K562 (cell line): ENCODE measurements around the gene TCEANC2. TPM values are rescaled to one million over a fixed set of nuclear protein-coding genes. Genes with fewer than 3 reads are reported as not detected.

Source experiments
- ATAC-seq: fragments of 200-7000 bp; cut with Tn5 transposase; 3 replicates; pipeline ENCODE4 v1.9.1; 2020; ENCODE audit warnings: moderate library complexity
- BruUV-seq: library from RNA; stranded (reverse); fragments of 400-500 nt; replicated peaks from 2 replicates; lab custom pipeline; 2021; lab: Mats Ljungman, UMichigan
- CTCF ChIA-PET: fragments of 300-600 bp; formaldehyde crosslinking; extraction: SDS; loops from one replicate; lab custom pipeline; 2021; ENCODE audit warnings: low intra/inter-chr PET ratio; lab: Yijun Ruan, JAX
- POLR2A ChIA-PET: fragments of 300-600, 350-650 bp; sonication (Branson Sonifier 250); formaldehyde crosslinking; extraction: SDS; loops from one replicate; lab custom pipeline; 2021; ENCODE audit warnings: antibody characterized with exemption, inconsistent platforms; lab: Yijun Ruan, JAX
- DNase-seq, 4 experiments: peaks; one replicate each; pipeline versions ENCODE4 v3.0.0 to v3.0.0-alpha.2; 2011 to 2018; ENCODE audit warnings: low spot score in 3 of 4, mixed read lengths in 3 of 4; ENCODE audit errors: extremely low read depth in 1 of 4
- FAIRE-seq: peaks from 2 replicates; lab custom pipeline; 2011; peaks lifted over from hg19 to GRCh38; lab: Jason Lieb, UNC
- H2AFZ ChIP-seq: 2 replicates; pipeline ENCODE4 v1.6.0; 2011; ENCODE audit warnings: low read depth, low read length, control low read depth, inconsistent platforms
- H3K27ac ChIP-seq: fragments of 200-600 bp; 3 replicates; pipeline ENCODE4 v1.8.0; 2011; ENCODE audit warnings: low read depth, mild to moderate bottlenecking, control low read depth, inconsistent platforms, low read length, moderate library complexity, mixed read lengths; ENCODE audit errors: extremely low read depth
- H3K27me3 ChIP-seq, 2 experiments: fragments of 300-600 bp in 1 of 2; 2 replicates in 1 of 2; 3 replicates in 1 of 2; pipeline versions ENCODE4 v1.6.0 to v1.8.0; 2011; ENCODE audit warnings: inconsistent platforms in 2 of 2, low read length in 2 of 2, mild to moderate bottlenecking in 1 of 2, mixed read lengths in 1 of 2, moderate library complexity in 1 of 2; ENCODE audit not compliant: control insufficient read depth in 2 of 2, insufficient read depth in 2 of 2
- H3K36me3 ChIP-seq: fragments of 300-600 bp; 3 replicates; pipeline ENCODE4 v1.8.0; 2011; ENCODE audit warnings: mild to moderate bottlenecking, low read length, inconsistent platforms; ENCODE audit not compliant: control insufficient read depth, insufficient read depth
- H3K4me1 ChIP-seq, 2 experiments: fragments of 200-600 bp in 1 of 2; replicated peaks in 1 of 2; 2 replicates in 1 of 2; 3 replicates in 1 of 2; pipeline versions ENCODE4 v1.5.1 to v1.8.0; 2011; ENCODE audit warnings: inconsistent platforms in 2 of 2, low read length in 2 of 2, mild to moderate bottlenecking in 1 of 2, mixed read lengths in 1 of 2, moderate library complexity in 1 of 2; ENCODE audit not compliant: control insufficient read depth in 2 of 2, insufficient read depth in 2 of 2
- H3K4me2 ChIP-seq: 2 replicates; pipeline ENCODE4 v1.6.1; 2011; ENCODE audit warnings: low read length, control low read depth, inconsistent platforms, mixed read lengths; ENCODE audit not compliant: insufficient read depth
- H3K4me3 ChIP-seq: fragments of 200-600 bp; sonication (generic), shearing (Covaris generic); 2 replicates; pipeline ENCODE4 v1.5.1; 2016; ENCODE audit warnings: control low read depth, inconsistent platforms
- H3K79me2 ChIP-seq: fragments of 200-600 bp; 3 replicates; pipeline ENCODE4 v1.8.0; 2011; ENCODE audit warnings: low read length, inconsistent platforms; ENCODE audit not compliant: control insufficient read depth, insufficient read depth
- H3K9ac ChIP-seq, 2 experiments: 2 replicates each; pipeline versions ENCODE4 v1.6.0 to v1.6.1; 2011; ENCODE audit warnings: low read depth in 2 of 2, low read length in 2 of 2, control low read depth in 1 of 2, inconsistent platforms in 1 of 2, mild to moderate bottlenecking in 1 of 2, mixed read lengths in 1 of 2; ENCODE audit not compliant: insufficient read depth in 1 of 2
- H3K9me1 ChIP-seq: one replicate; pipeline ENCODE4 v1.6.0; 2011; ENCODE audit warnings: inconsistent platforms, mild to moderate bottlenecking, low read length, moderate library complexity; ENCODE audit not compliant: control insufficient read depth, insufficient read depth
- H3K9me3 ChIP-seq: replicated peaks from 2 replicates; pipeline ENCODE4 v1.5.1; 2011; ENCODE audit warnings: low read depth, low read length, inconsistent platforms; ENCODE audit not compliant: control insufficient read depth, insufficient read depth
- H4K20me1 ChIP-seq: replicated peaks from 2 replicates; pipeline ENCODE4 v1.6.1; 2011; ENCODE audit warnings: low read length, inconsistent platforms, mixed read lengths; ENCODE audit not compliant: control insufficient read depth, insufficient read depth
- ARID1B ChIP-seq: fragments of 450-650 bp; IDR thresholded peaks from 2 replicates; pipeline ENCODE4 v1.6.1; 2016; ENCODE audit warnings: antibody characterized with exemption, mild to moderate bottlenecking, inconsistent platforms
- BCLAF1 ChIP-seq, 2 experiments: fragments of 450-650 bp in 1 of 2; IDR thresholded peaks; 2 replicates each; pipeline ENCODE4 v1.6.1; 2011 to 2017; ENCODE audit warnings: low read depth in 2 of 2, antibody characterized with exemption in 1 of 2, borderline replicate concordance in 1 of 2, low read length in 1 of 2, mild to moderate bottlenecking in 1 of 2, mixed read lengths in 1 of 2; ENCODE audit not compliant: control insufficient read depth in 1 of 2
- HBP1 ChIP-seq: fragments of 450-650 bp; formaldehyde crosslinking; IDR thresholded peaks from 2 replicates; pipeline ENCODE4 v1.4.0; 2022; ENCODE audit warnings: missing genetic modification characterization
- TGIF2 ChIP-seq: sonication (generic); formaldehyde crosslinking; IDR thresholded peaks from 2 replicates; pipeline ENCODE4 v1.8.1; 2022; ENCODE audit warnings: mild to moderate bottlenecking, missing genetic modification reagents, moderate library complexity
- ZKSCAN8 ChIP-seq: fragments of 200-800 bp; sonication (Bioruptor generic); IDR thresholded peaks from 2 replicates; pipeline ENCODE4 v1.6.1; 2016; ENCODE audit warnings: missing genetic modification characterization, missing compliant biosample characterization
- WGBS: fragments of 100-300 bp; shearing (Covaris generic); methylation state at CpG from one replicate; pipeline ENCODE4 v1.1.6; 2016; ENCODE audit warnings: low coverage, mixed read lengths; ENCODE audit not compliant: insufficient coverage; ENCODE audit errors: missing lambda C conversion rate; 5-methylcytosine and 5-hydroxymethylcytosine counted together
- in situ Hi-C: fragments of 300-500 bp; cut with MboI; formaldehyde crosslinking; loops from 4 replicates; pipeline ENCODE4 v1.15.0; 2018; ENCODE audit warnings: inconsistent platforms, mixed read lengths
- intact Hi-C: fragments of 100-400 bp; cut with micrococcal nuclease; formaldehyde crosslinking; loops from 2 replicates; pipeline ENCODE4 v1.14.2; 2022
- polyA plus RNA-seq, 8 experiments: library from polyadenylated mRNA; depleted of rRNA in 4 of 8; stranded (reverse) in 5 of 8; unstranded in 3 of 8; fragments of >200 nt; fragmentation: Nextera tagmentation in 2 of 8; fragmentation: Illumina TruSeq in 1 of 8; extraction: Ambion mirVana in 2 of 8; extraction: Trizol in 1 of 8; gene quantifications; 2 replicates each; pipeline versions ENCODE4 v1.2.1 to v1.2.3, GENCODE V29; 2011 to 2014; ENCODE audit warnings: inconsistent platforms in 1 of 8, missing spikeins in 1 of 8
- total RNA-seq, 7 experiments: library from RNA; depleted of rRNA in 6 of 7; stranded (reverse); fragments of >200 nt in 6 of 7; fragmentation: Illumina TruSeq in 2 of 7; extraction: Trizol in 2 of 7; gene quantifications; 2 replicates each; pipeline versions ENCODE4 v1.2.1 to v1.2.3, GENCODE V29; 2011 to 2021; ENCODE audit warnings: low replicate concordance in 1 of 7

The TCEANC2 gene
- total and polyA plus RNA-seq, 9 of the 15 experiments (the other 6 are each of a cell fraction or from before 2014, with no cell fraction given), result 3.3 to 10.2 (median 7.0) TPM

- no peak for TF ChIP-seq BCLAF1 (IDR thresholded peaks at IDR 0.05; ENCODE audit: borderline replicate concordance in 1 of 2, control insufficient read depth in 1 of 2, low read depth in 2 of 2, low read length in 1 of 2)
- no peak for TF ChIP-seq ZKSCAN8 (CRISPR knock-in tag)
- TF ChIP-seq ARID1B, result peak; percentile 19; the same call in 1 of the 2 replicates
Measured at GRCh38 chr1:54132495-54132894, 79.1 kb downstream of the TCEANC2 start (continued).

DNA sequence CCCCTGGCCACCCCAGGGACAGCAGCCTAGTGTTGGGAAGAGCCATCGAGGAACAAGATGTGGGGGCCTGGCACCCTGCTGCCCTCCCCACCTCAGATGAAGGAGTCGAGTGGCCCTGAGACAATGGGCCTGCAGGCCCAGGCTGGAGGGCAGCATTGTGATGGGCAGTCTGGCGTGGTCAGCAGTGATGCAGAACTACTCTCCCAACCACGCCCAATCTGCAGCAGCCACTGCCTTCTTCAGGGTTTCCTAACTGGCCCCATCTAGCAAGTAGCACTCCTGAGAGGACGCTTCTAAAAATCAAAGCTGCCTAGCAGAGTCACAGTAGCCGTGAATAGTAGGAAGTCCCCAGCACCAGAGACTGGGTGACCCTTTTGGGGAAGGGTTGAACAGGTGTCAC lies 80.9 kb downstream of the TCEANC2 start:
- ATAC-seq (no peak; the same call in 2 of the 3 replicates), FAIRE-seq (no peak), DNase-seq (no peak)
- Histone ChIP-seq H3K4me3 (no peak overlapping the region), H3K79me2 (no peaks in the 10 kb centered on the region), H3K36me3 (no peaks in the 10 kb centered on the region), H3K4me1 (peaks cover 6 to 12% of the 10 kb centered on the region in 2 experiments; a peak in 4 of 5 replicates), H4K20me1 (peaks cover 5% of the 10 kb centered on the region; the same call in 1 of the 2 replicates), H3K9me1 (no peaks in the 10 kb centered on the region), H3K4me2 (no peak overlapping the region), H2AFZ (no peak overlapping the region), H3K9ac (no peak overlapping the region), H3K9me3 (no peaks in the 10 kb centered on the region), H3K27ac (no peak overlapping the region), H3K27me3 (peaks cover 21 to 32% of the 10 kb centered on the region in 2 experiments; a peak in 4 of 5 replicates)
- ChIA-PET CTCF (no interaction called here), POLR2A (interaction anchor here (0.7 to 1.6 kb wide), 3 partner anchors 9 to 837 kb away, joined by 3 to 9 read pairs (median 3); no protein-coding TSS in a partner anchor)
- WGBS, result 7% methylated on average over 6 of the region's 6 CpGs
- in situ Hi-C loops, result no loop called here
- intact Hi-C loops, result no loop called here
- BruUV-seq, result no TSS peak
- TF ChIP-seq HBP1 (CRISPR knock-in tag) (no peak), TGIF2 (CRISPR knock-in tag) (0 out of 2 replicates have a peak, but pooled peaks have one; percentile 37)
